Measurements from ENCODE around the gene FASTK. TPM values are rescaled to one million over a fixed set of nuclear protein-coding genes. Genes with fewer than 3 reads are reported as not detected.

FASTK gene, protein sequence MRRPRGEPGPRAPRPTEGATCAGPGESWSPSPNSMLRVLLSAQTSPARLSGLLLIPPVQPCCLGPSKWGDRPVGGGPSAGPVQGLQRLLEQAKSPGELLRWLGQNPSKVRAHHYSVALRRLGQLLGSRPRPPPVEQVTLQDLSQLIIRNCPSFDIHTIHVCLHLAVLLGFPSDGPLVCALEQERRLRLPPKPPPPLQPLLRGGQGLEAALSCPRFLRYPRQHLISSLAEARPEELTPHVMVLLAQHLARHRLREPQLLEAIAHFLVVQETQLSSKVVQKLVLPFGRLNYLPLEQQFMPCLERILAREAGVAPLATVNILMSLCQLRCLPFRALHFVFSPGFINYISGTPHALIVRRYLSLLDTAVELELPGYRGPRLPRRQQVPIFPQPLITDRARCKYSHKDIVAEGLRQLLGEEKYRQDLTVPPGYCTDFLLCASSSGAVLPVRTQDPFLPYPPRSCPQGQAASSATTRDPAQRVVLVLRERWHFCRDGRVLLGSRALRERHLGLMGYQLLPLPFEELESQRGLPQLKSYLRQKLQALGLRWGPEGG
- total RNA-seq (100 to 1,000 TPM; 145 TPM), polyA plus RNA-seq (10 to 100 TPM; 38.8 to 63.6 (median 44.2) TPM), total RNA-seq (76.0 to 116 (median 94.4) reads per million in 6 experiments)

DNA sequence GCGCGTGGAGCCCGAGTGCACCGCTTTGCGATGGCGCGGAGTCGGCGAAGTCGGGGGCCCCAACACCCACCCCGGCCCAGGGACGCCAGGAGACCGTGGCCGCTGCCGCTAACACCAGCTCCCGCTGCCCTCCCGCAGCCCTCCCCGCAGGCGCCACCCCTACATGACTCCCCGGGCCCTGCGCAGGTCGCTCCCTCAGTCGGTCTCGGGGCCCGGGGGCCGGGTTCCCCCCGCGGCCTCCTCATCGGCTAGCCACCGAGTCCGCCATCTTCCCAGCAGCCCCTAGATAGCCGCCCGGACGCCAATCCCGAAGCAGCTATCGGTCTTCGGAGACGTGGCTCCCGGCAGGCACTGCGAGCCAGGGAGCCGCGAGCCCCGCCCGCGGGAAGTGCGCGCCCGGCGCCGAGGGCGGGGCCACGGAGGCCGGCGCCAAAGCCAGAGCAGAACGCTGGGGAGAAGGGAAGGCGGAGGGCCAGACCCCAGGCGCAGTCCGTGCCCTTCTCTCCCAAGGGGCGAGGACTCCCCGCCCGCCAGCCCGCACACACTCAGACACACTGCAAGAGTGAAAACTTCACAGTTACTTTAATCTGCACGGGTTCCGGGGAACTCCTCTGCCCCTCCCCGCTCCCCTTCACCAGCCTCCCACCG, at the start of gene FASTK:
FASTK (minus strand) TSS at position 288 of the 648 bp plus-strand sequence; CDS start at position 245, 43 bp downstream.
- H3K9me3 Mint-ChIP-seq = no peaks in the 10 kb centered on the region
- H3K4me3 Mint-ChIP-seq = peak within 1 kb of the TSS; percentile 81 to 93 (median 88)
- ATAC-seq (peak; percentile 72 to 80), DNase-seq (peak; percentile 82 to 93 (median 86))
- peaks cover 20 to 55% (median 44%) of the 10 kb centered on the region in 4 donors for H3K4me1 Mint-ChIP-seq
- H3K27ac Mint-ChIP-seq = peak within 1 kb of the TSS; percentile 46 to 95 (median 90)
- H3K27me3 Mint-ChIP-seq = peaks cover 0 to 13% (median 7%) of the 10 kb centered on the region in 5 donors
- H3K36me3 Mint-ChIP-seq = peaks cover 0 to 3% (median 0%) of the 10 kb centered on the region in 3 donors
- POLR2A ChIA-PET = interaction anchor here (1.0 to 4.8 kb wide), 4 partner anchors 8 to 66 kb away, joined by 3 to 42 read pairs (median 12); partner anchors contain the start of genes ABCB8, CDK5 and SLC4A2

DNA sequence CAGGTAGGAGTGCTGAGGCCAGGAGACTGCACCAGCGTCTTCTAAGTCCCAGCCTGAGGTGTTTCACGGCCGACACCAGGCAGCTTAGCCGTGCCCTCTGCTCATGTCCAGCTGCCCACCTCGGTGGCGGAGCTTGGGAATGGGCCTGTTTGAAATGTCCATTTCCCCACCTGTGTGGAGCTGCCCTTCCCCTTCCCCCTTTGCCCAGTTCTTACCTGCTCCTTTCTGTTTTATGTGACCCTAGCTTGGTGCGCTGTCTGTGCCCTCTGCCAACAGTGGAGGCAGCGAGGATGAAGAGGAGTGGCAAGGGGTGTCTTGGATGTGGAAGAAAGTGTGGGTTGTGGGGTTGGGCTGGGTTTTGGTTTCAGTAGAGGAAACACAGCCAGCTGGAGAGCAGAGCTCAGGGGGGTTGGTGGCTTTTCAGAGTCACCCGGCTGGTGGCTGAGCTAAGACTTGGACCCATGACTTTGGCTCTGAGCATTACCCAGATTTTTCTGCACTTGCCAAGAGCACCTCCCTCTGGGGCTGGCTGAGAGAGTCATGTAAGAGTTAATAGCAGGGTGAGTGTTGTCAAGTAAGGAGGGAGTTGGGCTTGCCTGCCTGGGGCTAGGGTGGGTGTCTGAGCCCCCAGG, 49.5 kb upstream of the FASTK start:
- Mint-ChIP-seq H3K9me3 (no peaks in the 10 kb centered on the region), H3K27ac (no peak overlapping the region), H3K36me3 (peaks cover 0 to 35% (median 3%) of the 10 kb centered on the region in 3 donors), H3K27me3 (peaks cover 0 to 8% (median 0%) of the 10 kb centered on the region in 5 donors), H3K4me3 (no peak overlapping the region), H3K4me1 (no peaks in the 10 kb centered on the region)
- POLR2A ChIA-PET = no interaction called here
- ATAC-seq = no peak
- DNase-seq = no peak

DNA sequence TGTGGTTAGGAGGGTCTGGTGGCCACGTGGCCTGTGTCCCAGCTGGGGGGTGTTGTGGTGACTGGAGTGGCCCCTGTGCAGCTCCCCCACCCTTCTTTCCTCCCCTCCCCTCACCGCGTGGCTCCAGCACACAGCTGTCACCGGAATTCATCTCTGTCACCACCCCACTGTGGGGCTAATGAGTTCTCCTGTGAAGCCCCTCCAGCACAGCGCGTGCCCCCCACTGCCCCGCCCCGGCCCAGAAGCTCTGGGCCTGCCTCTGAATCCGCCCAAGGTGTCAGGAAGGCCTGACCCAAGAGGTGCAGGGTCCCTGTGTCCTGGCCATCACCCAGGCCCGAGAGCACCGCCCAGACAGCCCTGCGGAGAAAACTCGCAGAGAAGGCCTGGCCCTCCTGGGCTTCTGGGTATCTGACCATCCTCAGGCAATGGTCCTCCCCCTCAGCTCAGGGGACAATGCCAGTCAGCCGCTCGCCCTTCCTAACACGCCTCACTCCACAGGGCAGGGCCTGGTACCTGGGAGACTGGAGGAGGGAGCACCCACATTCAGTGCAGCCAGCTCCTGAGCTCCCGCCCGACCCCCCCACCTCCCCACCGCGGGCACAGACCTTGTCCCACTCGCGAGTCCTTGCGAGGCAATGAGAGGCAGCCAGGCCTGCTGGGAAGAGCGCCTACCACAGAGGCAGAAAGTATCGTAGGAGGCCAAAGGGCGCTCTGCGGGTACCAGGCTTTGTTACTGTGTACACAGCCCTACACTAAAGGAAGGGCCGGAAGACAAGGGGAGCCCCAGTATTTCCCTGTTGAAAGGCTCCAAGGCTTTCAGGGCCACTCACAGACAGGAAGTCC, 48.7 kb upstream of the FASTK start:
- POLR2A ChIA-PET = no interaction called here
- Mint-ChIP-seq H3K9me3 (no peaks in the 10 kb centered on the region), H3K36me3 (peaks cover 0 to 34% (median 7%) of the 10 kb centered on the region in 3 donors), H3K4me1 (no peaks in the 10 kb centered on the region), H3K27me3 (peaks cover 0 to 12% (median 0%) of the 10 kb centered on the region in 5 donors), H3K4me3 (no peak overlapping the region), H3K27ac (no peak overlapping the region)
- ATAC-seq (no peak), DNase-seq (no peak)

DNA sequence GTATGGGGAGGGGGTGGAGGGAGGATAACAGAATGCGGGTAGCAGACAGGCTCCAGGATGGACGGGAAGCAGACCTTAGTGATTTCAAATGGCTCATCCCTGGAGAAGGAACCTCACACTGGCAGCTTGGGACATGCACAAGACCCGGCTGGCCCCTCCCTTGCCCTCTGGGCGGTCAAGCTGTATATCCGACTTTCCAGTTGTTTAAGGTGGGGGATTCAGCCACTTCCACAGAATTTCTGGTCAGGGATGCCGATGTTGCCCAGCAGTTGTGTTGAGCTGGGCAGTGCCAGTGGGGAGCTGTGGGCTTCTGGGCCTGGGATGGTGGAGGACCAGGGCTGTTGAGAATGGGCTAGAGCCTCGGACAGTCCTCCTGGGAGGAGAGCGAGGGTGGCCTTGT, 48.1 kb upstream of the FASTK start:
- H3K4me1 Mint-ChIP-seq = peaks cover 0 to 6% (median 3%) of the 10 kb centered on the region in 4 donors
- no peaks in the 10 kb centered on the region for H3K9me3 Mint-ChIP-seq
- no peak for DNase-seq
- no peak overlapping the region for H3K4me3 Mint-ChIP-seq
- no peak for ATAC-seq
- peaks cover 0 to 37% (median 7%) of the 10 kb centered on the region in 3 donors for H3K36me3 Mint-ChIP-seq
- peak overlapping the region in 1 of 10 donors; percentile 40 for H3K27ac Mint-ChIP-seq
- H3K27me3 Mint-ChIP-seq = peaks cover 0 to 17% (median 0%) of the 10 kb centered on the region in 5 donors
- POLR2A ChIA-PET = no interaction called here

DNA sequence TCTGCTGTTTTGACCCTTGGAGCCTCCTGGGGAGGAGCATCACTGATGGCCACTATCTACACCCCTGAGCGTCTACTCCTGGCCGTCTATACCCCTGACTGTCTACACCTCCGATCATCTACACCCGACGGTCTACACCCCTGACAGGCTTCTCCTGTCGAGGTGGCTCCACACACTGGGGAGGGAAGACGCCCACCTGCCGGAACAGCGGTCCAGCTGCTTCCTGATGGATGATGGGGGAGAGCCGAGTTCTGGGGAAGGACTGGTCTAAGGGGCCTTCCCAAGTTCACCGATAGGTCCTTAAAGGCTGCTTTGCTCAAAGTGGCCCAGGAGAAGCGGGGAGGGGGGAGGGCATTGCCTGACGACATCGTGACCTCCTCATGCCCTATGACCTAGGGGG, 47.5 kb upstream of the FASTK start:
- Mint-ChIP-seq H3K27ac (no peak overlapping the region), H3K36me3 (peaks cover 0 to 42% (median 7%) of the 10 kb centered on the region in 3 donors), H3K9me3 (no peaks in the 10 kb centered on the region), H3K4me3 (no peak overlapping the region), H3K4me1 (peaks cover 0 to 8% (median 5%) of the 10 kb centered on the region in 4 donors), H3K27me3 (peaks cover 0 to 16% (median 0%) of the 10 kb centered on the region in 5 donors)
- POLR2A ChIA-PET = interaction anchor here (0.7 kb wide), 1 partner anchor 54 kb away, joined by 3 read pairs; no protein-coding TSS in a partner anchor
- DNase-seq = no peak
- ATAC-seq = no peak

DNA sequence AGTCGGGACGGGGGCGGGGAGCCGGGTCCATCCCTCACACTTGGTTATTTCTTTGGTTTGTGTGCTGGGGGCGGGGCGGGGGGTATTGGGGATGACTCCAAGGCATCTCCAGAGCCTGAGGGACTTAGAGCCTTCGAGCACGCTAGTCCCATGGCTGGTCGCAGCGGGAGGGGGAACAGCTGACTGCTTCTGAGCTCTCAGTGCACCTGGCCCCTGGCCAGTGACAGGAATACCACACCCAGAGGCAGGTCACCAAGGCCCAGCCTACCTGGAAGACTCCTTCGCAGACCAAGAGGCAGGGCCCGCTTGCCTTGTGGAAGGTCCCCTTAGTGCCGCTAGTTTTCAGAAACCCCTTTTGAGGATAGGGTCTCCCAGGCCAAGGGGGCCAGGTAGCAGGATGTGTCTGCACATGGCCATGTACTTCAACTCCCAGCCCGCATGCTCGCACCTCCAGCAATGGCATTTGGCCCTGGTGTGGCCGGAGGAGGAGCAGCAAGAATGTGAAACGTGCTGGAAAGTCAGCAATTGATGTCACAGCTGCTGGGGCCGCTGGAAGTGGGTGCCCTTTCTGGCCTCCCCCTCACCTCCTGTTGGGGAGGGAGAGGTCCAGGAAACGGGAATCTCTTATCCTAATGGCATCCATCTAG, 46.0 kb upstream of the FASTK start:
- POLR2A ChIA-PET = no interaction called here
- Mint-ChIP-seq H3K9me3 (no peaks in the 10 kb centered on the region), H3K27me3 (peaks cover 0 to 16% (median 0%) of the 10 kb centered on the region in 5 donors), H3K36me3 (peaks cover 0 to 38% (median 7%) of the 10 kb centered on the region in 3 donors), H3K27ac (no peak overlapping the region), H3K4me3 (no peak overlapping the region), H3K4me1 (peaks cover 0 to 8% (median 6%) of the 10 kb centered on the region in 4 donors)
- DNase-seq = no peak
- ATAC-seq = no peak

DNA sequence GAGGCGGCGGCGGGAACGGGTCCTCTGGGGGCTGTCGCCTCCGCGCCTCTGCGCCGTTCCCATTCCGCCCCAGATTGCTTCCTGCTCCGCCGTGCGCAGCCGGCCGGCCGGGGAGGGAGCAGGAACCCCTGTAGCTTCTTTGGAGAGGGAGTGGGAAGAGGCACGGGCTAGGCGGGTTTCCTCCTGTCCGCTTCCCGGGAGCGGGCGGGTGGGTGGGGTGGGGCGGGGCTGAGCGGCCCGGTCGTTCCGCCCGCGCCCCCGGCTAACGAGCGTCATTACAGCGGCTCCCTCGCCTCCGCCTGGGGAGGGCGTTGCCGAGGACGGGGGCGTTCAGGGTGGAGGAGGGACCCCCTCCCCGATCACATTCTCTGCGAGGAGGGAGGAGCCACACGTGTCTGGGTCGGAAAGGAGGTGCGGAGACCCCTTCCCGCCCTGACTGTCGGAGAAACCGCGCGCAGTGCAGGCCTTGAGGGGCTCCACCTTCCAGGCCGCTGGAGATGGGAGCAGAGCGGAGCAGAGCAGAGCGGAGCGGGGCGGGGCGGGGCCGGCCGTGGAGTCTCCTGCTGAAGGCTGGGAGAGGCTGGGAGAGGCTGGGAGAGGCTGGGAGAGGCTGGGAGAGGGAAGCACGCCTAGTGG, 45.4 kb upstream of the FASTK start:
- peaks cover 0 to 9% (median 6%) of the 10 kb centered on the region in 4 donors for H3K4me1 Mint-ChIP-seq
- POLR2A ChIA-PET = no interaction called here
- ATAC-seq = no peak

DNA sequence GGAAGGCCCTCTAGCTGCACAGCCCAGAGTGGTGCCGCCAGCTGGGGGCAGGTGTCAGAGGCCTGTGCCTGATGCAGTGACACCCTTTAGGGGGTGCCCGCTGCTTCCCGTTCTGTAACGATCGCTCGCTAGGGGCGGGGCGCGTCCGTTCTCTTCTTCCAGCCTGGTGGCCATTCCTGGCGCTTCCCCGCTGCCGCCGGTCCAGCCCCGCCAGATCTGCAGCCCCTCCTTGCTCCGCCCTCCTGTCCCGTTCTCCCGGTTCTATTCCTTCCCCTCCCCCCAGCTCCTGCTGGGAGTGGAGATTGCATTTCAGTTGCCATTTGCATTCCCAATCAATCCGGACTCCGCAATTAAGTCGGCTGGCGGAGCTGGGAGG, 44.8 kb upstream of the FASTK start:
- ATAC-seq = no peak
- peaks cover 0 to 16% (median 0%) of the 10 kb centered on the region in 5 donors for H3K27me3 Mint-ChIP-seq
- no peaks in the 10 kb centered on the region for H3K9me3 Mint-ChIP-seq
- POLR2A ChIA-PET = no interaction called here
- peak overlapping the region in 2 of 10 donors; percentile 25 to 35 for H3K4me3 Mint-ChIP-seq
- H3K27ac Mint-ChIP-seq = no peak overlapping the region
- peaks cover 0 to 9% (median 6%) of the 10 kb centered on the region in 4 donors for H3K4me1 Mint-ChIP-seq
- DNase-seq = no peak
- peaks cover 0 to 40% (median 7%) of the 10 kb centered on the region in 3 donors for H3K36me3 Mint-ChIP-seq

More for the DNA sequence above, 45.4 kb upstream of the FASTK start:
- no peak overlapping the region for H3K27ac Mint-ChIP-seq
- peak overlapping the region in 2 of 10 donors; percentile 25 to 35 for H3K4me3 Mint-ChIP-seq
- no peak for DNase-seq
- H3K27me3 Mint-ChIP-seq = peaks cover 0 to 16% (median 0%) of the 10 kb centered on the region in 5 donors
- H3K36me3 Mint-ChIP-seq = peaks cover 0 to 38% (median 7%) of the 10 kb centered on the region in 3 donors
- no peaks in the 10 kb centered on the region for H3K9me3 Mint-ChIP-seq

DNA sequence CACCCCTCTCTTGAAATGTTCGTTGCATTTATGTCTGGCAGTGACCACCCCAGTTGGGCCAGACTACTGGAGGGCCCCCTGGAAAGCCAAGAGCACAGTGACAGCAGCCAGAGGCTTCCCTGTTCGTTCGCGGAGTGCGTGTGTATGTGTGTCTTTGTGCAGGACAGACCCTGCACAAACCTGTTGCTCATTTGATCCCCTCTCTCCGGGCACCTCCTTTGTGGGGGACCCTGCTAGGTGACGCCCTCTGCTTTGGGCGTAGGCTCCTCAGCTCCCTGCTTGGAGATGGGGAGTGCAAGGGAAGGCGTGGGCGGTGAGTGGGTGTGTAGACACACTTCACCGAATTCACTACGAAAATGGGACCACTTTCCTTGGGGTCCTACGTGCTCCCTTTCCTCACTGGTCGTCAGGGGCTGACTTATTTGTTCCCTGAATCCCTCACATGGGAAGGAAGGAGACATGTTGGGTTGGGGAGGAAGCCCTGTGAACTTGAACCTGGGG, 44.3 kb upstream of the FASTK start:
- DNase-seq (no peak), ATAC-seq (no peak)
- Mint-ChIP-seq H3K27ac (no peak overlapping the region), H3K4me1 (peaks cover 0 to 9% (median 6%) of the 10 kb centered on the region in 4 donors), H3K9me3 (no peaks in the 10 kb centered on the region), H3K27me3 (peaks cover 0 to 16% (median 0%) of the 10 kb centered on the region in 5 donors), H3K4me3 (no peak overlapping the region), H3K36me3 (peaks cover 0 to 41% (median 7%) of the 10 kb centered on the region in 3 donors)
- POLR2A ChIA-PET = no interaction called here

DNA sequence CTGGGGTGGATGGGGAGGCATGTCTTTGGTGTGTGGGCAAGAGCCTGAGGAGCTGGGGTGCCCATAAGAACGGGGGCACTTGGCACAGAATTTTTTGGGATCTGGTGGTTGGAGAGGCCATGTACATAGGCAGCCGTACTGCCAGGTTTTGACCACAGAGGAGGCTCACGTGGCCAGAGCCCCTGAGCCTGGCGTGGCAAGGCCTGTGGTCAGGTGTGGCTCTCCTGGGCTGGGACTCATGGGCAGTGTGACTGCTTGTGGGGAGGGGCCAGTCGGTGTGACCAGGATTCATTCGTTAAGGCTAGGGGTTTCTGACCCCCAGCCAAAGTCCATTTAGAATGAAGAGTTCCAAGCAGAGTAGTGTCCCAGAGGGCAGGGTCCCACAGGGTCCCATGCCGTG, 43.9 kb upstream of the FASTK start:
- H3K27me3 Mint-ChIP-seq = peaks cover 0 to 16% (median 0%) of the 10 kb centered on the region in 5 donors
- no peaks in the 10 kb centered on the region for H3K9me3 Mint-ChIP-seq
- ATAC-seq = no peak
- H3K27ac Mint-ChIP-seq = peak overlapping the region in 1 of 10 donors; percentile 64
- no peak for DNase-seq
- H3K4me1 Mint-ChIP-seq = peaks cover 0 to 10% (median 6%) of the 10 kb centered on the region in 4 donors
- POLR2A ChIA-PET = interaction anchor here (0.9 kb wide), 1 partner anchor 46 kb away, joined by 5 read pairs; no protein-coding TSS in a partner anchor
- peaks cover 0 to 40% (median 7%) of the 10 kb centered on the region in 3 donors for H3K36me3 Mint-ChIP-seq
- no peak overlapping the region for H3K4me3 Mint-ChIP-seq

Measured in naive thymus-derived CD8-positive, alpha-beta T cell (primary cell).